Neural cell (in vitro differentiated cells): ENCODE data around the gene EIF2S2. TPM values are rescaled to one million over a fixed set of nuclear protein-coding genes. Genes with fewer than 3 reads are reported as not detected.
"Not testable (repeated sequence)": the region's sequence is repeated elsewhere in the genome, so short reads cannot be mapped to it uniquely, and the experiment has no call there.

ENCODE experiments used
- H2AFZ ChIP-seq: fragments of 200-600, 300-800 bp; sonication (generic), shearing (Covaris generic); 2 replicates; pipeline ENCODE4 v1.6.0; 2014; ENCODE audit warnings: low read depth, mild to moderate bottlenecking, antibody characterized with exemption, low read length, moderate library complexity
- H3F3A ChIP-seq: fragments of 200-600 bp; shearing (Covaris generic); 2 replicates; pipeline ENCODE4 v1.6.1; 2016; ENCODE audit warnings: mild to moderate bottlenecking, moderate library complexity, mixed read lengths, antibody characterized with exemption, low read length; ENCODE audit not compliant: insufficient read depth, poor library complexity, severe bottlenecking
- H3K27ac ChIP-seq: fragments of 200-600, 300-800 bp; sonication (generic), shearing (Covaris generic); 2 replicates; pipeline ENCODE4 v1.5.1; 2014; ENCODE audit warnings: mild to moderate bottlenecking, low read length, moderate library complexity
- H3K27me3 ChIP-seq: fragments of 300-800, 200-600 bp; sonication (generic), shearing (Covaris generic); 2 replicates; pipeline ENCODE4 v1.6.0; 2014; ENCODE audit warnings: mild to moderate bottlenecking, low read depth, low read length, moderate library complexity; ENCODE audit not compliant: insufficient read depth
- H3K36me3 ChIP-seq: fragments of 300-800, 200-600 bp; sonication (generic), shearing (Covaris generic); 2 replicates; pipeline ENCODE4 v1.5.1; 2014; ENCODE audit warnings: mild to moderate bottlenecking, antibody characterized with exemption, low read length, moderate library complexity; ENCODE audit not compliant: insufficient read depth
- H3K4me2 ChIP-seq: fragments of 300-800, 200-600 bp; sonication (generic), shearing (Covaris generic); 2 replicates; pipeline ENCODE4 v1.6.0; 2014; ENCODE audit warnings: mild to moderate bottlenecking, low read length
- H3K4me3 ChIP-seq: fragments of 300-800, 200-600 bp; sonication (generic), shearing (Covaris generic); 2 replicates; pipeline ENCODE4 v1.5.1; 2014; ENCODE audit warnings: mild to moderate bottlenecking, low read length, moderate library complexity
- H3K79me2 ChIP-seq: fragments of 200-600 bp; shearing (Covaris generic); replicated peaks from 2 replicates; pipeline ENCODE4 v1.6.0; 2014; ENCODE audit warnings: mild to moderate bottlenecking, low read length, moderate library complexity; ENCODE audit not compliant: insufficient read depth
- H3K9ac ChIP-seq: fragments of 300-800, 200-600 bp; sonication (generic), shearing (Covaris generic); 2 replicates; pipeline ENCODE4 v1.6.1; 2016; ENCODE audit warnings: mild to moderate bottlenecking, low read length, mixed read lengths
- H3K9me2 ChIP-seq: fragments of 200-600 bp; shearing (Covaris generic); 2 replicates; pipeline ENCODE4 v1.6.1; 2016; ENCODE audit warnings: mild to moderate bottlenecking, low read length, mixed read lengths; ENCODE audit not compliant: insufficient read depth
- H3K9me3 ChIP-seq: fragments of 200-600, 300-800 bp; sonication (generic), shearing (Covaris generic); 2 replicates; pipeline ENCODE4 v1.6.1; 2016; ENCODE audit warnings: mild to moderate bottlenecking, mixed run types, low read length, moderate library complexity, mixed read lengths
- H4K20me1 ChIP-seq: fragments of 200-600 bp; shearing (Covaris generic); 2 replicates; pipeline ENCODE4 v1.6.1; 2016; ENCODE audit warnings: mild to moderate bottlenecking, mixed run types; ENCODE audit not compliant: insufficient read depth
- CTCF ChIP-seq: fragments of 450-650 bp; IDR thresholded peaks from 2 replicates; pipeline ENCODE4 v1.5.1; 2014; ENCODE audit warnings: antibody characterized with exemption, mild to moderate bottlenecking, moderate library complexity; ENCODE audit not compliant: poor library complexity, severe bottlenecking
- EP300 ChIP-seq: fragments of 450-650 bp; conservative IDR thresholded peaks from 2 replicates; pipeline ENCODE4 v1.6.1; 2014; ENCODE audit warnings: antibody characterized with exemption, mild to moderate bottlenecking, moderate library complexity; ENCODE audit not compliant: poor library complexity, severe bottlenecking
- EZH2 ChIP-seq: fragments of 200-600, 300-800 bp; shearing (Covaris generic), sonication (generic); IDR thresholded peaks from 2 replicates; pipeline ENCODE4 v1.6.1; 2014; ENCODE audit warnings: antibody characterized with exemption, low read length, borderline replicate concordance, mild to moderate bottlenecking; ENCODE audit not compliant: insufficient read depth, poor library complexity, severe bottlenecking
- MXI1 ChIP-seq: fragments of 450-650 bp; conservative IDR thresholded peaks from 2 replicates; pipeline ENCODE4 v1.6.1; 2014; ENCODE audit warnings: antibody characterized with exemption, mild to moderate bottlenecking; ENCODE audit not compliant: poor library complexity, severe bottlenecking
- POLR2AphosphoS5 ChIP-seq: IDR thresholded peaks from 2 replicates; pipeline ENCODE4 v1.6.1; 2012
- RAD21 ChIP-seq: fragments of 450-650 bp; conservative IDR thresholded peaks from 2 replicates; pipeline ENCODE4 v1.6.1; 2014; ENCODE audit warnings: antibody characterized with exemption, mild to moderate bottlenecking, moderate library complexity
- REST ChIP-seq: IDR thresholded peaks from 2 replicates; pipeline ENCODE4 v1.6.1; 2012; ENCODE audit warnings: borderline replicate concordance
- SMC3 ChIP-seq: fragments of 450-650 bp; conservative IDR thresholded peaks from 2 replicates; pipeline ENCODE4 v1.6.1; 2014; ENCODE audit warnings: antibody characterized with exemption, mild to moderate bottlenecking, moderate library complexity; ENCODE audit not compliant: poor library complexity
- TAF1 ChIP-seq: IDR thresholded peaks from 2 replicates; pipeline ENCODE4 v1.6.1; 2012; ENCODE audit warnings: low read depth
- polyA plus RNA-seq: library from polyadenylated mRNA; depleted of rRNA; stranded (reverse); fragments of >200 nt; gene quantifications from 2 replicates; pipeline ENCODE4 v1.2.3, GENCODE V29; 2014

Gene EIF2S2
- polyA plus RNA-seq, 1 donor from 2014 or later = 62.6 TPM

- H4K20me1 ChIP-seq = no peaks in the 10 kb centered on the region
- H3K4me3 ChIP-seq = no peak overlapping the region
- H3K36me3 ChIP-seq = no peaks in the 10 kb centered on the region
- TF ChIP-seq MXI1 (no peak), TAF1 (no peak), EP300 (no peak), CTCF (no peak), RAD21 (no peak), REST (no peak), EZH2 (no peak), SMC3 (no peak), POLR2AphosphoS5 (no peak)
- no peaks in the 10 kb centered on the region for H3K27me3 ChIP-seq
- H2AFZ ChIP-seq = no peak overlapping the region
- H3K79me2 ChIP-seq = no peaks in the 10 kb centered on the region
- H3F3A ChIP-seq = no peaks in the 10 kb centered on the region
- no peak overlapping the region for H3K9ac ChIP-seq
- H3K9me3 ChIP-seq = no peaks in the 10 kb centered on the region
- no peak overlapping the region for H3K4me2 ChIP-seq
- H3K27ac ChIP-seq = no peak overlapping the region
- H3K9me2 ChIP-seq = no peaks in the 10 kb centered on the region
Measured at GRCh38 chr20:34155836-34156235, 43.8 kb upstream of the EIF2S2 start.

- H3F3A ChIP-seq, H3K9me2 ChIP-seq, H3K4me3 ChIP-seq, H3K9ac ChIP-seq, H2AFZ ChIP-seq, H3K27me3 ChIP-seq, H3K4me2 ChIP-seq, H4K20me1 ChIP-seq, H3K79me2 ChIP-seq, H3K36me3 ChIP-seq, H3K27ac ChIP-seq, H3K9me3 ChIP-seq: not testable (repeated sequence)
Measured at GRCh38 chr20:34153169-34153568, 41.1 kb upstream of the EIF2S2 start.

GRCh38 chr20:34152073-34152472 is 40.0 kb upstream of the EIF2S2 start:
- H3K4me3 ChIP-seq, H4K20me1 ChIP-seq, H3K79me2 ChIP-seq, H3F3A ChIP-seq, H3K4me2 ChIP-seq, H2AFZ ChIP-seq, H3K27ac ChIP-seq, H3K9me3 ChIP-seq, H3K36me3 ChIP-seq, H3K9ac ChIP-seq, H3K27me3 ChIP-seq, H3K9me2 ChIP-seq: not testable (repeated sequence)
